ENCODE results near the gene PRXL2A. TPM values are rescaled to one million over a fixed set of nuclear protein-coding genes. Genes with fewer than 3 reads are reported as not detected.

PRXL2A gene
- total RNA-seq, 1 experiment from 2014 or later = 47.1 TPM

- Histone ChIP-seq H3K79me1 (ENCODE audit: insufficient read depth, low read depth, low read length, poor library complexity, severe bottlenecking) (no peaks in the 10 kb centered on the region), H3K23ac (ENCODE audit: insufficient read length, low read depth, low read length) (no peak overlapping the region), H3K4me2 (ENCODE audit: insufficient read depth, insufficient read length, low read length) (no peak overlapping the region), H3K79me2 (ENCODE audit: insufficient read depth, low read length) (peaks cover 5% of the 10 kb centered on the region; the same call in 1 of the 2 replicates), H3K4ac (ENCODE audit: low read depth, low read length) (no peak overlapping the region), H2BK20ac (ENCODE audit: low read depth, low read length, poor library complexity, severe bottlenecking) (no peak overlapping the region), H3K18ac (ENCODE audit: insufficient read length, low read depth, low read length) (no peak overlapping the region), H2BK120ac (ENCODE audit: low read depth, low read length, poor library complexity, severe bottlenecking) (no peak overlapping the region), H3K27ac (ENCODE audit: insufficient read length, low read depth, low read length) (no peak overlapping the region), H3K27me3 (ENCODE audit: insufficient read depth, low read length) (no peaks in the 10 kb centered on the region; the same call in 1 of the 2 replicates), H2BK15ac (ENCODE audit: low read depth, low read length) (no peak overlapping the region), H2BK12ac (ENCODE audit: insufficient read length, low read depth, low read length) (no peak overlapping the region), H3K9ac (ENCODE audit: extremely low read depth, insufficient read length, low read length) (no peak overlapping the region), H4K91ac (ENCODE audit: insufficient read length, low read depth, low read length) (no peak overlapping the region), H4K8ac (replicated peaks; ENCODE audit: insufficient read length, low read depth, low read length) (no peak overlapping the region), H2BK5ac (ENCODE audit: insufficient read length, low read length) (no peak overlapping the region), H2AFZ (ENCODE audit: low read length) (no peak overlapping the region), H3K14ac (ENCODE audit: insufficient read depth, low read length) (no peak overlapping the region), H4K20me1 (ENCODE audit: control insufficient read depth, insufficient read depth, insufficient read length) (no peaks in the 10 kb centered on the region), H2AK5ac (ENCODE audit: insufficient read length, low read length) (no peak overlapping the region), H3K23me2 (ENCODE audit: insufficient read length, low read depth, low read length, poor library complexity, severe bottlenecking) (peaks cover under 1% of the 10 kb centered on the region), H3K56ac (ENCODE audit: insufficient read length, low read depth, low read length) (no peak overlapping the region), H3K9me3 (ENCODE audit: control insufficient read depth, low read depth, low read length) (no peaks in the 10 kb centered on the region), H3T11ph (ENCODE audit: low read length) (no peak overlapping the region), H3K4me1 (ENCODE audit: insufficient read depth, low read length) (no peaks in the 10 kb centered on the region; the same call in 1 of the 2 replicates), H4K5ac (ENCODE audit: insufficient read length, low read depth, low read length) (no peak overlapping the region)
- Mint-ChIP-seq H3K4me1 (peaks cover 61 to 73% of the 10 kb centered on the region in 2 experiments), H3K27ac (no peak overlapping the region), H3K27me3 (ENCODE audit: low read depth) (peaks cover 21% of the 10 kb centered on the region), H3K36me3 (ENCODE audit: insufficient read depth in 1 of 3, low read depth in 3 of 3) (peaks cover 2 to 15% (median 3%) of the 10 kb centered on the region in 3 experiments; a peak in 5 of 7 replicates), H3K9me3 (no peaks in the 10 kb centered on the region), H3K4me3 (no peak overlapping the region)
- no peak for DNase-seq
- no peak for TF ChIP-seq CTCF (conservative IDR thresholded peaks at IDR 0.05)
- WGBS (ENCODE audit: extremely low coverage, insufficient read length, low lambda C conversion rate) = no CpG with 5 or more reads among the region's 7 CpGs
Observed at GRCh38 chr10:80414142-80414895, 6.0 kb downstream of the PRXL2A start.
